ENCODE data around the gene ITIH4.

ITIH4 gene

GRCh38 chr3:52830535-52831258 lies at the start of gene ITIH4:
TSS of gene ITIH4 (minus strand) at chr3:52830672. CDS start at chr3:52830642, 30 bp downstream.
- no peak for DNase-seq (ENCODE audit: low read depth in 2 of 2, low spot score in 1 of 2)

DNA sequence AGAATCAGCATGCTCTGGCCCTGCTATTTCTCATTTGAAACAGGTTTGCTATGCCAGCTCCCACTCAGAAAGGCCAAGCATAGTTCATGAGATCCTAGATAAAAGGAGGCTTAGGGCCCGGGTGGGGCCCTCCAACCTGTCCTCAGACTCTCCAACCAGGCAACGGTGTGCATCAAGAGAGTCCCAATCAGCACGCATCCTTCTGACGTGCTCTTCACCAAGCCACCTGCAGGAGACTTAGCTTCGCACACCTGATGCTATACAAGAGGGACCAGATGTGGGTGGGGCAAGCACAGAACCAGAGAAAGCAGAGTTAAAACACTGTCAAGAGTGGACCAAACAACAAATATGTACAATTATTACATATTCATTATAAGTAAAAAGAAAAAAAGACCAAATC lies 49.6 kb upstream of the ITIH4 start:
- DNase-seq (ENCODE audit: low read depth in 2 of 2, low spot score in 1 of 2): no peak

DNA sequence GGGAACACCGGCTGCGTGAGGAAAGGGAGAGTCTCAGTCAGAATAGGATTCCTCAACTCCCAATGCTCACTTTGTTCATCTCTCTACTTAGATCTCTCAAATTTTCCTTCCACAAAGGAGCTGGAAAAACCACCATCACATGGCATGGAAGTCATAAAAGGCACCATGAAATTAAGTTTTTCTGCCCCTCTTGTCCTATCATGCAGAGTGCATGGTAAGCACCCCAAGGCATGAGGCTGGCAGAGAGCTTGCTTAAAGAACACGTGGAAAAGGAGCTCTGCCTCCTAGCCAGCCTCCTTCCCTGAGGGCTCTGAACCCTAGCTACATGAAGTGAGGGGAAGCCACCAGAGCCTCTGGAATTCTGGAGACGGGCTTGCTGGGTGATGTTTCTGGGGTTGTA lies 49.1 kb upstream of the ITIH4 start:
- DNase-seq (ENCODE audit: low read depth in 2 of 2, low spot score in 1 of 2): no peak

DNA sequence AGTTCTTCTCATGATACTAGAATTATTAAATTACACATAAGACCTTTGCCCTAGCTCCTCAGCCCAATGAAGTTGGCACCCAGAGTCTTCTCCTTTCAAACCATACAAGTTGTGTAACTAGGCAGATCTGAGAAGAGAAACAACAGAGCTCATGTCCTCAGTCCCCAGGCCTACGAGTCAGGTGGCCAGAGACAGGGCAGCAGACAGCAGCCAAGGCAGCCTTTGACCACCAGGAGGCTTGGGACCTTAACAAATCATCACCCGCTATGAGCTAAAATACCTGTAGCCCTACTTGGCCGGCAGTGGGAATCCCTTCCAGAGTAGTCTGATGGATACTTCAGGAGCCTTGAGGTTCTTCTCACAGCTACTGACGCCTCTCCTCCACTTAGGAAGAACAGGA lies 48.6 kb upstream of the ITIH4 start:
- no peak for DNase-seq (ENCODE audit: low read depth in 2 of 2, low spot score in 1 of 2)

DNA sequence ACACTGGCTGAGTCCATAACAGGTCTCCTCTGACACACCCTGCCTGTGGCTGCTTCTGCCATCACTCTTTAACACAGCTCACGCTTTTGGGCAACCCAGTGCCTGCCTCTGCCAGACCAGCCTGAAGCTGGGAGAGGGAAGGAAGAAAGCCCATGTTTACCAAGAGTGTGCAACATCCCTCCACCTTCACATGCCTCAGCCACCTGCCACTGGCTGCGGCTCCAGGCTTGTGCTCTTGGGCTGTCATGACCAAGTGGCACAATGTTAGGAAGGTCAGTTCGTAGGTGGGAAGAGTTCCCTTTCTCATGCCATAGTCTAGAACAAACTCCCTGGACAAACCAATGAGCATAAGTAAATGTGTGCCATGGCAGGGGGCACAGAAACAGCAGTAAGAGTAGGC lies 46.6 kb upstream of the ITIH4 start:
- no peak for DNase-seq (ENCODE audit: low read depth in 2 of 2, low spot score in 1 of 2)

GRCh38 chr3:52874864-52875587 lies 44.6 kb upstream of the ITIH4 start:
- no peak for DNase-seq (ENCODE audit: low read depth in 2 of 2, low spot score in 1 of 2)

DNA sequence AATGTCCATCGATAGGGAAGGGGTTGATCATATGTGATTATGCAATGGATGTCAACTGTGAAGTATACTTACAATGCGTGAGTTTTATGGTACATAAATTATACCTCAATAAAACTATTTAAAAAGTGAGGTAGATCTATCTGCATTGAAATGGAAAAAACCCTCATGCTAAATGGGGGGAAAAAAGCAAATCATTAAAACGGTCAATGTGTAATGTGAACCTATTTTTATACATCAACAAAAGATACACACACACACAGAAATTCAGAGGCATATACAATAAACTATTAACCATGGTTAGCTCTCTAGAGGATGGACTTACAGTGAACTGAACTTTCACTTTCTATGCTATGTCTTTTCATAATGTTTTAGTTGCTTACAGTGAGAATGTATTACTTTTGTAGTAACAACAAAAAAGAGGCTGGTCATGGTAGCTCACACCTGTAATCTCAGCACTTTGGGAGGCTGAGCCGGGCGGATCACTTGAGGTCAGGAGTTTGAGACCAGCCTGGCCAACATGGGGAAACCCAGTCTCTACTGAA lies 43.8 kb upstream of the ITIH4 start:
- no peak for DNase-seq (ENCODE audit: low read depth in 2 of 2, low spot score in 1 of 2)

GRCh38 chr3:52873433-52874159 lies 43.1 kb upstream of the ITIH4 start:
- no peak for DNase-seq (ENCODE audit: low read depth in 2 of 2, low spot score in 1 of 2)

DNA sequence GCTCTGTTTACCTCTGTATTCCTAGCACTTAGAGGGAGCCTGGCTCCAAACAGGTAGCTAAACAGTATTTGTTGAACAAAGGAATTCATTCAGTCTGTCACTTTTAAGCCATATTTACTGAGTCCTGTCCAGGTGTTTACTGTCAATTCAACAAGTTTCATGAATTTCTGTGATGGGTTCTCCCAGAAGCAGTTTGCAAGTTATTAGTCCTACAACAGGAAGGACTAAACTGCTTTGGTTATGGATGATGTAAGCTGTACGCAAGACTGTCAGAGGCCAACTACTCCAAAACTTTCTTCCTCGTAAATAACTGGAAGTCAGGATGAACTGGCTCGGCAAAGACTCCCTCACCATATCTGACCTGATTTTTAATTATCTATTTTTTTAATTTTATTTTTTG lies 41.8 kb upstream of the ITIH4 start:
- no peak for DNase-seq (ENCODE audit: low read depth in 2 of 2, low spot score in 1 of 2)

DNA sequence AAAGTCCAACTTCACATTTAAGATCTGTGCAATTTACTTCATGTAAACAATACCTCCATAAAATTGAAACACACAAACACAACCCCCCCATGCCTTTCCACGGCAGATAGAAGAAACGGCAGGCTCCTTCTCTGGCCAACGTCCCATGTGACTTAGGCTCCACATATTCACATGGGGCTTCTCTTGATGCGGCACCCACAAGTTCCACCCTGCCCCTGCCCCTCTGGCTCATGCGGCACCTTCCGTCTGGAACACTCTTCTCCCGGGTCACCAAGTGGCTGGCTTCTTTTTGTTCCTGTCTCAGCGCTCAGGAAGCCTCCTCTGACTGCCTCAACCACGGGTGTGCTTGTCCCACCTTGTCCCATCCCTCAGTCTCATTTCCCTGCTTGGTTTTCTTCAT lies 41.3 kb upstream of the ITIH4 start:
- no peak for DNase-seq (ENCODE audit: low read depth in 2 of 2, low spot score in 1 of 2)

- DNase-seq (ENCODE audit: low read depth in 2 of 2, low spot score in 1 of 2): no peak
Measured at GRCh38 chr3:52870471-52870870, 40.0 kb upstream of the ITIH4 start.

- no peak for DNase-seq (ENCODE audit: low read depth in 2 of 2, low spot score in 1 of 2)
Measured at GRCh38 chr3:52866427-52866826, 36.0 kb upstream of the ITIH4 start.

DNA sequence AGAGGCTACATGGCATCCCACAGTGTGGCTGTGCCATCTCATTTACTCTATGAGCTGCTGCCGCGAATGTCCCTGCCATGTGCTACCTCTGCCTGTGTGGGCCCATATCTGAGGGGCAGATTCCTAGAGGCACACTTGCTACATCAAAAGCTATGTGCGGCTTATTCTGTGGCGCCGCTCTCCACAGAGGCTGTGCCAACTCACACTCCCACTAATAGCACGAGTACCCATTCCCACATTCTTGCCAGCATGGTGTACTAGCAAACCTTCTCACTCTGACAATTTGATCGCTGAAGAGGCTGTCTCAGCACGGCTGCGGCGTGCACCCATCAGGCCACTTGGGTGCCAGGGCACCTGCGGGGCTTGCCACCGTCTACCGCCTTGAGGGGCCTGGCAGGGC lies 35.5 kb upstream of the ITIH4 start:
- no peak for DNase-seq (ENCODE audit: low read depth in 2 of 2, low spot score in 1 of 2)

DNA sequence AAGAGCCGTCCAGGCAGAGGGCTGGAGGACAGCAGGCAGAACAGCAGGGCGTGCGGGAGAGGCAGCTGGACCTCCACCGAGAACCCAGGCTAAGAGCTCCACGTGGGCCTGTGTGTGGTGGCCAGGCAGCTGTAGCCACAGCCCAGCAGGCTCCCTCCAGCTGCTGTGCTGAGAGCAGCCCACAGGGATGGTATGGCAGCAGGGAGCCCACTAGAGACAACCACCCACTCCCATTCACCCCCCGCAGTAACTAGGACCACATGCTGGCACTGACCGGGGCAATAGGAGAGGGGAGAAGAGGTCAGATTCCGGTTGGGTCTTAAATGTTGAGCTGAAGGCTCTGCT lies 29.9 kb upstream of the ITIH4 start:
- DNase-seq (ENCODE audit: low read depth in 2 of 2, low spot score in 1 of 2): no peak

DNA sequence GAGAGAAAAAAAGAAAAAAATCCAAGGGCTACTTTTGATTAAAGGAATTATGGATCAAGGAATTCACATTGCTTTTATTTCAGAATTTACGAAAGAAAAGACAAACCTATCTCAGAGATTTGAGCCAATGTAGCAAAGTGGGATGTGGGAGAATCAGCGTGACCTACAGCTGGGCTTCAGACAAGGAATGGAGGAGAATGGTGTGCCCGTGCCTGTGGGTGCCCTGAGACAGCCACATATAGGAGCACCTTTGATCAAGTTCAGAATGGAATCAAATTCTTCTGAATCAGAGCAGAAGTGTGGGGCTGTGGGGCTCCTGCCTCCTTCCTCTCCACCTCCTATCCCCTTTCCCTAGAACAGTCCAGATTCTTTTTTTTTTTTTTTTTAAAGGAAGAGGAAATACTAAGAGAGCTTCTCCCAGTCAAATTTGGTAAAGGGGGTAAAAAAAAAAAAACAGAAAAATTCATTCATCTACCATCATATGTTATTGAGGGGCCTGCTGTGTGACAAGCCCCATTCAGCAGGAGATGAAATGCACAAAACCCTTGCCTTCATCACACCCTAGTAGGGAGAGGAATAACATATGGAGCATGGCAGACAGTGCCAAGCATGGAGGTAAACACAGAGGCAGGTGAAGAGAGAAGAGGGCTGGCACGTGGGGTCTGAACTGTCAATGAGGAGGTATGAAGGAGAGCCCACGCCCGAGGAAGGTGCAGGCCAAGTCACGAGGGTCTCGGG lies 29.4 kb upstream of the ITIH4 start:
- no peak for DNase-seq (ENCODE audit: low read depth in 2 of 2, low spot score in 1 of 2)

DNA sequence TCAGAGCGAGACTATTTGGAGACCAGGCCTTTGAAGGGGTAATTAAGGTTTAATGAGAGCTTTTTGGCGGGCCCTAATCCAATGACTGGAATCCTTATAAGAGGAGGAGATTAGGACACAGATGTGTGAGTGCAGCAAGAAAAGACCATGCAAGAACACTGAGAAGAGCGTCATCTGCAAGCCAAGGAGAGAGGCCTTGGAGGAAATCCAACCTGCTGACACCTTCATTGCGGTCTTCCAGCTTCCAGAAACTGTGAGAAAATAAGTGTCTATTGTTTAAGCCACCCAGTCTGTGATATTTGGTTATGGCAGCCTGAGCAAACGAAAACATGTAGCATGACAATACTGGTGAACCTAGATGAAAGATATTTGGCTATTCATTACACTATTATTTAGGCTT lies 27.4 kb upstream of the ITIH4 start:
- DNase-seq (ENCODE audit: low read depth in 2 of 2, low spot score in 1 of 2): no peak

DNA sequence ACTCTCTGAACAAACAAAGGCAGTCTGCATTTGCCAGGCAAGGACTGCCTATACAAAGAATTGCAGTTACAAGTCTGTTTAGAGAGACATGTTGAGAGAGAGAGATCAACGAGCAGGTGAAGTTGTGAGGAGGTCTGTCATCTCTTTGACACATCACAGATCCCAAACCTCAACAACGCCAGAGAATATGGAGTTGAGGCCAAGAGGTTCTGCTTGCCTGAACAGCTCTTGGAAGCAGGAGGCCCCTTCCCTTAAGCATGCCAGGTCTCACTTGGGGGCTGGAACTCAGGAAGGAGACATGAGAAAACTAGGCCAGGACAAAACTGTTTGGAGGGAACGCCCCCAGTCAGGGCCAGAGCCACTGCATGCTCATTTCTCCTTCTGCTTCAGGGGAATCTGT lies 26.7 kb upstream of the ITIH4 start:
- DNase-seq (ENCODE audit: low read depth in 2 of 2, low spot score in 1 of 2): no peak

- no peak for DNase-seq (ENCODE audit: low read depth in 2 of 2, low spot score in 1 of 2)
Measured at GRCh38 chr3:52856666-52857065, 26.2 kb upstream of the ITIH4 start.

DNA sequence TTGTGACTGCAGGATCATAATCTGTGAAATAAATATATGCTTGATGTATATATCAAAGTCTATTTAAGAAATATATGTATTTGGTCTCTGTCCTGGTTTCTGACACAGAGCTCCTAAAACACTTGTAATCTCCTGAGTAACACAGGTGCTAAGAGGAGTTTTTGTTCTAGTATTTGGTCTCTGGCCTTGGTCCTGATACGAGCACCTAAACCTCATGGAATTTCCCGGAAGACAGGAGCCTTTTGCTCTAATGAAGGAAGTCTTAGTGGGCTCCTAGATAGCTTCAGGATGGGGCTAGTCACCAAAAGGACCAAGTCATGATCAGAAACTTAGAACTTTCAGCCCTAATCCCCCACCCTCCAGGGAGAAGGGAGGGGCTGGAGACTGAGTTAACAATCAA lies 23.5 kb upstream of the ITIH4 start:
- no peak for DNase-seq (ENCODE audit: low read depth in 2 of 2, low spot score in 1 of 2)

- no peak for DNase-seq (ENCODE audit: low read depth in 2 of 2, low spot score in 1 of 2)
Measured at GRCh38 chr3:52852419-52852818, 21.9 kb upstream of the ITIH4 start.

- DNase-seq (ENCODE audit: low read depth in 2 of 2, low spot score in 1 of 2): no peak
Measured at GRCh38 chr3:52851348-52851747, 20.9 kb upstream of the ITIH4 start.
